K562 (cell line): Measurements from ENCODE around the gene HNMT. TPM values are rescaled to one million over a fixed set of nuclear protein-coding genes. Genes with fewer than 3 reads are reported as not detected.

ENCODE experiments used
- CREB3L1 ChIP-seq: fragments of 450-650 bp; IDR thresholded peaks from 2 replicates; pipeline ENCODE4 v1.6.1; 2014; ENCODE audit warnings: low read depth, mild to moderate bottlenecking, moderate library complexity, borderline replicate concordance
- CTCF ChIP-seq, 3 experiments: IDR thresholded peaks in 2 of 3; conservative IDR thresholded peaks in 1 of 3; 2 replicates each; pipeline ENCODE4 v1.5.1; 2011 to 2012; ENCODE audit warnings: low read length in 3 of 3, mild to moderate bottlenecking in 3 of 3, control low read depth in 2 of 3, improper control_type of control experiment in 1 of 3, inconsistent platforms in 1 of 3, low read depth in 1 of 3, mixed read lengths in 1 of 3, moderate library complexity in 1 of 3; ENCODE audit not compliant: insufficient read depth in 2 of 3
- E2F4 ChIP-seq: sonication (generic); formaldehyde crosslinking; IDR thresholded peaks from 2 replicates; pipeline ENCODE4 v1.8.0; 2022; ENCODE audit warnings: mild to moderate bottlenecking, low read depth, missing genetic modification reagents
- FOXP4 ChIP-seq: sonication (generic); formaldehyde crosslinking; IDR thresholded peaks from 2 replicates; pipeline ENCODE4 v1.8.0; 2022; ENCODE audit warnings: mild to moderate bottlenecking, missing genetic modification reagents, borderline replicate concordance
- GMEB1 ChIP-seq: fragments of 250-450 bp; sonication (Bioruptor Pico); IDR thresholded peaks from 2 replicates; pipeline ENCODE4 v1.4.0; 2020; ENCODE audit warnings: mild to moderate bottlenecking
- HSF4 ChIP-seq: fragments of 250-450 bp; sonication (Bioruptor Pico); IDR thresholded peaks from 2 replicates; pipeline ENCODE4 v2.1.2; 2022; ENCODE audit warnings: mild to moderate bottlenecking, moderate library complexity, borderline replicate concordance
- ILK ChIP-seq: fragments of 450-650 bp; IDR thresholded peaks from 2 replicates; pipeline ENCODE4 v1.6.1; 2016; ENCODE audit warnings: missing genetic modification characterization, low read depth, mild to moderate bottlenecking, missing compliant biosample characterization, moderate library complexity, borderline replicate concordance
- KLF10 ChIP-seq: fragments of 250-450 bp; sonication (Bioruptor Pico); IDR thresholded peaks from 2 replicates; pipeline ENCODE4 v1.6.1; 2021; ENCODE audit warnings: matching md5 sums
- MTA1 ChIP-seq: fragments of 450-650 bp; IDR thresholded peaks from 2 replicates; pipeline ENCODE4 v1.6.1; 2017; ENCODE audit warnings: borderline replicate concordance
- PHF21A ChIP-seq: fragments of 450-650 bp; IDR thresholded peaks from 2 replicates; pipeline ENCODE4 v1.6.1; 2017; ENCODE audit warnings: low read depth, borderline replicate concordance
- POLR2AphosphoS2 ChIP-seq: IDR thresholded peaks from 2 replicates; pipeline ENCODE4 v1.6.1; 2012; ENCODE audit warnings: low read length, improper control_type of control experiment
- PRPF4 ChIP-seq: fragments of 200-400 bp; formaldehyde crosslinking; IDR thresholded peaks from one replicate; pipeline ENCODE4 v1.6.1; 2017; ENCODE audit warnings: low read length, low read depth, mild to moderate bottlenecking; ENCODE audit not compliant: insufficient read depth, poor library complexity, severe bottlenecking
- RBFOX2 ChIP-seq: fragments of 200-400 bp; formaldehyde crosslinking; IDR thresholded peaks from 2 replicates; pipeline ENCODE4 v1.6.1; 2017; ENCODE audit warnings: low read depth, mild to moderate bottlenecking, low read length, moderate library complexity
- SMAD1 ChIP-seq: fragments of 150-350 bp; IDR thresholded peaks from 2 replicates; pipeline ENCODE4 v1.6.1; 2014; ENCODE audit warnings: low read length, low read depth; ENCODE audit not compliant: partially characterized antibody
- TGIF2 ChIP-seq: sonication (generic); formaldehyde crosslinking; IDR thresholded peaks from 2 replicates; pipeline ENCODE4 v1.8.1; 2022; ENCODE audit warnings: mild to moderate bottlenecking, missing genetic modification reagents, moderate library complexity
- ZNF384 ChIP-seq: IDR thresholded peaks from 2 replicates; pipeline ENCODE4 v1.6.1; 2012; ENCODE audit warnings: low read depth, low read length, improper control_type of control experiment
- ZNF395 ChIP-seq: fragments of 200-800 bp; sonication (Bioruptor generic); IDR thresholded peaks from 2 replicates; pipeline ENCODE4 v1.6.1; 2017; ENCODE audit warnings: missing genetic modification characterization, missing compliant biosample characterization
- ZNF41 ChIP-seq: fragments of 250-450 bp; sonication (Bioruptor Pico); conservative IDR thresholded peaks from 2 replicates; pipeline ENCODE4 v1.4.0; 2020; ENCODE audit warnings: mild to moderate bottlenecking
- ZNF778 ChIP-seq: fragments of 450-650 bp; formaldehyde crosslinking; IDR thresholded peaks from 2 replicates; pipeline ENCODE4 v1.4.0; 2020; ENCODE audit warnings: mild to moderate bottlenecking, moderate library complexity
- polyA plus RNA-seq, 8 experiments: library from polyadenylated mRNA; depleted of rRNA in 4 of 8; stranded (reverse) in 5 of 8; unstranded in 3 of 8; fragments of >200 nt; fragmentation: Nextera tagmentation in 2 of 8; fragmentation: Illumina TruSeq in 1 of 8; extraction: Ambion mirVana in 2 of 8; extraction: Trizol in 1 of 8; gene quantifications; 2 replicates each; pipeline versions ENCODE4 v1.2.1 to v1.2.3, GENCODE V29; 2011 to 2014; ENCODE audit warnings: inconsistent platforms in 1 of 8, missing spikeins in 1 of 8
- total RNA-seq, 7 experiments: library from RNA; depleted of rRNA in 6 of 7; stranded (reverse); fragments of >200 nt in 6 of 7; fragmentation: Illumina TruSeq in 2 of 7; extraction: Trizol in 2 of 7; gene quantifications; 2 replicates each; pipeline versions ENCODE4 v1.2.1 to v1.2.3, GENCODE V29; 2011 to 2021; ENCODE audit warnings: low replicate concordance in 1 of 7

The HNMT gene
- total and polyA plus RNA-seq, 9 of the 15 experiments (the other 6 are each of a cell fraction or from before 2014, with no cell fraction given): 3.1 to 10.9 (median 5.3) TPM

GRCh38 chr2:138060301-138060635, 96.0 kb downstream of the HNMT start (continued):
- no peak for TF ChIP-seq CTCF (IDR thresholded peaks at IDR 0.05 in 2 of 3, conservative IDR thresholded peaks at IDR 0.05 in 1 of 3; ENCODE audit: insufficient read depth in 2 of 3, low read depth in 1 of 3, low read length in 3 of 3)
- TF ChIP-seq CREB3L1: no peak
- TF ChIP-seq E2F4: no peak
- TF ChIP-seq PRPF4: no peak
- TF ChIP-seq POLR2AphosphoS2: no peak
- no peak for TF ChIP-seq FOXP4 (CRISPR knock-in tag)
- TF ChIP-seq ZNF778 (CRISPR knock-in tag): no peak
- no peak for TF ChIP-seq ZNF395
- no peak for TF ChIP-seq GMEB1 (CRISPR knock-in tag)
- no peak for TF ChIP-seq ILK (tag)
- TF ChIP-seq HSF4: no peak
- TF ChIP-seq MTA1: peak; percentile 84
- TF ChIP-seq RBFOX2: no peak
- no peak for TF ChIP-seq KLF10 (CRISPR knock-in tag)
- TF ChIP-seq TGIF2: no peak
- TF ChIP-seq PHF21A: no peak
- TF ChIP-seq SMAD1: peak; percentile 90
- TF ChIP-seq ZNF41 (CRISPR knock-in tag): no peak
- no peak for TF ChIP-seq ZNF384
